Hepatocyte (in vitro differentiated cells): Measurements from ENCODE around the gene STAC. TPM values are rescaled to one million over a fixed set of nuclear protein-coding genes. Genes with fewer than 3 reads are reported as not detected.

Experiments used
- DNase-seq: peaks from one replicate; pipeline ENCODE4 v3.0.0-alpha.2; 2016; ENCODE audit warnings: low spot score
- H2AFZ ChIP-seq: fragments of 200-600 bp; sonication (generic); 2 replicates; pipeline ENCODE4 v1.6.0; 2016; ENCODE audit warnings: antibody characterized with exemption, mild to moderate bottlenecking
- H3K27ac ChIP-seq: fragments of 200-600 bp; sonication (generic); 2 replicates; pipeline ENCODE4 v1.5.1; 2016; ENCODE audit warnings: mild to moderate bottlenecking
- H3K27me3 ChIP-seq: fragments of 200-600 bp; sonication (generic); 2 replicates; pipeline ENCODE4 v1.6.1; 2016
- H3K36me3 ChIP-seq: fragments of 200-600 bp; sonication (generic); replicated peaks from 2 replicates; pipeline ENCODE4 v1.5.1; 2016; ENCODE audit warnings: low read depth; ENCODE audit not compliant: insufficient read depth
- H3K4me1 ChIP-seq: fragments of 200-600 bp; sonication (generic); 2 replicates; pipeline ENCODE4 v1.5.1; 2016; ENCODE audit warnings: mild to moderate bottlenecking, moderate library complexity; ENCODE audit not compliant: insufficient read depth
- H3K4me2 ChIP-seq: fragments of 200-600 bp; sonication (generic); 2 replicates; pipeline ENCODE4 v1.6.0; 2016
- H3K4me3 ChIP-seq: fragments of 200-600 bp; sonication (generic); 2 replicates; pipeline ENCODE4 v1.5.1; 2016; ENCODE audit warnings: mild to moderate bottlenecking
- H3K79me2 ChIP-seq: fragments of 200-600 bp; sonication (generic); 2 replicates; pipeline ENCODE4 v1.6.0; 2017; ENCODE audit warnings: mild to moderate bottlenecking
- H3K9me2 ChIP-seq: fragments of 200-600 bp; sonication (generic); replicated peaks from 2 replicates; pipeline ENCODE4 v1.6.0; 2017; ENCODE audit warnings: mild to moderate bottlenecking; ENCODE audit not compliant: insufficient read depth
- H3K9me3 ChIP-seq: fragments of 200-600 bp; sonication (generic); 2 replicates; pipeline ENCODE4 v1.5.1; 2016; ENCODE audit warnings: low read depth, mild to moderate bottlenecking
- H4K20me1 ChIP-seq: fragments of 200-600 bp; sonication (generic); 2 replicates; pipeline ENCODE4 v1.6.0; 2016; ENCODE audit warnings: mild to moderate bottlenecking; ENCODE audit not compliant: insufficient read depth, poor library complexity, severe bottlenecking
- EZH2 ChIP-seq: fragments of 200-600 bp; sonication (generic); IDR thresholded peaks from 2 replicates; pipeline ENCODE4 v1.6.1; 2016; ENCODE audit warnings: antibody characterized with exemption, mild to moderate bottlenecking, borderline replicate concordance
- EZH2phosphoT487 ChIP-seq: fragments of 200-600 bp; sonication (generic); IDR thresholded peaks from one replicate; pipeline ENCODE4 v1.6.1; 2018; ENCODE audit warnings: antibody characterized with exemption, mild to moderate bottlenecking, low read depth, moderate library complexity; ENCODE audit not compliant: unreplicated experiment, severe bottlenecking
- WGBS: methylation state at CpG from one replicate; pipeline ENCODE4 v1.1.6; 2016; ENCODE audit warnings: low lambda C conversion rate; ENCODE audit errors: missing lambda C conversion rate; 5-methylcytosine and 5-hydroxymethylcytosine counted together
- polyA plus RNA-seq: library from polyadenylated mRNA; unstranded; fragments of >200 nt; fragmentation: Nextera tagmentation; extraction: Ambion mirVana; gene quantifications from 2 replicates; pipeline ENCODE4 v1.2.1, GENCODE V29; 2016
- total RNA-seq: library from RNA; depleted of rRNA; stranded (reverse); fragments of >200 nt; gene quantifications from 2 replicates; pipeline ENCODE4 v1.2.3, GENCODE V29; 2014
- TF ChIP-seq, protein P1 (sequence below): fragments of 200-600 bp; sonication (generic); IDR thresholded peaks from 2 replicates; pipeline ENCODE4 v1.5.1; 2016; ENCODE audit warnings: antibody characterized with exemption, mild to moderate bottlenecking; ENCODE audit not compliant: poor library complexity

STAC gene
- total and polyA plus RNA-seq, 2 experiments from 2014 or later: 0.13 to 0.53 TPM

GRCh38 chr3:36411587-36411986 is 31.3 kb downstream of the STAC start:
- DNase-seq: no peak
- no peak overlapping the region for H3K4me3 ChIP-seq
- H3K9me3 ChIP-seq: no peaks in the 10 kb centered on the region
- H3K4me2 ChIP-seq: no peak overlapping the region
- H3K27me3 ChIP-seq: no peaks in the 10 kb centered on the region
- H3K4me1 ChIP-seq: no peaks in the 10 kb centered on the region
- H3K9me2 ChIP-seq: no peaks in the 10 kb centered on the region
- no peaks in the 10 kb centered on the region for H4K20me1 ChIP-seq
- TF ChIP-seq, protein P1, sequence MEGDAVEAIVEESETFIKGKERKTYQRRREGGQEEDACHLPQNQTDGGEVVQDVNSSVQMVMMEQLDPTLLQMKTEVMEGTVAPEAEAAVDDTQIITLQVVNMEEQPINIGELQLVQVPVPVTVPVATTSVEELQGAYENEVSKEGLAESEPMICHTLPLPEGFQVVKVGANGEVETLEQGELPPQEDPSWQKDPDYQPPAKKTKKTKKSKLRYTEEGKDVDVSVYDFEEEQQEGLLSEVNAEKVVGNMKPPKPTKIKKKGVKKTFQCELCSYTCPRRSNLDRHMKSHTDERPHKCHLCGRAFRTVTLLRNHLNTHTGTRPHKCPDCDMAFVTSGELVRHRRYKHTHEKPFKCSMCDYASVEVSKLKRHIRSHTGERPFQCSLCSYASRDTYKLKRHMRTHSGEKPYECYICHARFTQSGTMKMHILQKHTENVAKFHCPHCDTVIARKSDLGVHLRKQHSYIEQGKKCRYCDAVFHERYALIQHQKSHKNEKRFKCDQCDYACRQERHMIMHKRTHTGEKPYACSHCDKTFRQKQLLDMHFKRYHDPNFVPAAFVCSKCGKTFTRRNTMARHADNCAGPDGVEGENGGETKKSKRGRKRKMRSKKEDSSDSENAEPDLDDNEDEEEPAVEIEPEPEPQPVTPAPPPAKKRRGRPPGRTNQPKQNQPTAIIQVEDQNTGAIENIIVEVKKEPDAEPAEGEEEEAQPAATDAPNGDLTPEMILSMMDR: no peak
- TF ChIP-seq EZH2 (no peak), EZH2phosphoT487 (no peak)
- H3K27ac ChIP-seq: no peak overlapping the region
- no peaks in the 10 kb centered on the region for H3K36me3 ChIP-seq
- no peaks in the 10 kb centered on the region for H3K79me2 ChIP-seq
- no peak overlapping the region for H2AFZ ChIP-seq
- 75% methylated on average over 1 of the region's 1 CpG for WGBS

DNA sequence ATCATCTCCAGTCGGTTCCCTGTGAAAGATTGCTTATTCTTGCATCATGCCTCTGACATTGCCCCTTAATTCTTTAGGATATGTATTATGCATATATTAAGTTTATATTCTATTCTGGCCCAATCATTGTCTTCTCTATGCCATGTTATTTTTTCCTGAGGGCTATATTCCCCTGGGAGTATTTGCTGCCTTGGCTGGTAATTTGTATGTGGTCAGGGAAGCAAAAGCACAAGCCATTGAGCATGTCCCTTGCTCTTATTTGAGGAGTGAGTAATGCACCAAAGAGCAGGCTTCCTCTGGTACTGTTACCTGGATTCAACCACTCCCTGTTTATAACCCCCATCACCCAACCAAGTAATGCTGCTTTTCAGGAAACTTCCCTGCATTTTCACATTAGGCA is 36.3 kb downstream of the STAC start:
- WGBS: 47% methylated on average over 1 of the region's 1 CpG
- Histone ChIP-seq H3K4me1 (no peaks in the 10 kb centered on the region), H3K27ac (no peak overlapping the region), H3K27me3 (no peaks in the 10 kb centered on the region), H3K9me3 (no peaks in the 10 kb centered on the region), H3K79me2 (no peaks in the 10 kb centered on the region), H3K4me2 (no peak overlapping the region), H4K20me1 (no peaks in the 10 kb centered on the region), H3K9me2 (no peaks in the 10 kb centered on the region), H2AFZ (no peak overlapping the region), H3K36me3 (no peaks in the 10 kb centered on the region), H3K4me3 (no peak overlapping the region)
- DNase-seq: no peak
- TF ChIP-seq EZH2 (no peak), EZH2phosphoT487 (no peak)
- TF ChIP-seq, protein P1: no peak

DNA sequence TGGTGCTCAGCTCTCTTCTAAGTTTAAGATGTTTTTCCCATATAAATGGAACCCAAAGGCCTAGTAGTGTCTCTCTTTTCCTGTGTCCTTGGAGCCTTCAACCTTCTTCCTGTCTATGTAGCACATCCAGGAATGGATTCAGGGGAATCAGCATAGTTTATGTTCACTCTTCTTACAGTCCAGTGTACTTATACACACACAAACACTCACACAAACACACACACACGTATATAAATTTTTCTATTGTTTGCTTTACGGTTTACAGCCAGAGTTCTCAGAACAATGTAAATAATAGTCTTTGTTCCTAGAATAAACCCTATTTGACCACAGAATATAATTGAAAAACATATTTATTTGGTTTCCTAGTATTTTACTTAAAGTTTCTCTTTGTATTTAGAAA is 36.9 kb downstream of the STAC start:
- Histone ChIP-seq H2AFZ (no peak overlapping the region), H3K9me2 (no peaks in the 10 kb centered on the region), H3K27me3 (no peaks in the 10 kb centered on the region), H3K9me3 (no peaks in the 10 kb centered on the region), H3K4me1 (no peaks in the 10 kb centered on the region), H3K36me3 (no peaks in the 10 kb centered on the region), H3K27ac (no peak overlapping the region), H3K79me2 (no peaks in the 10 kb centered on the region), H4K20me1 (no peaks in the 10 kb centered on the region), H3K4me3 (no peak overlapping the region), H3K4me2 (no peak overlapping the region)
- no peak for TF ChIP-seq EZH2
- no peak for TF ChIP-seq EZH2phosphoT487
- TF ChIP-seq, protein P1: no peak
- DNase-seq: no peak
- WGBS: 71% methylated on average over 2 of the region's 2 CpGs

- Histone ChIP-seq H3K4me1 (no peaks in the 10 kb centered on the region), H3K4me2 (no peak overlapping the region), H3K27me3 (no peaks in the 10 kb centered on the region), H3K9me2 (no peaks in the 10 kb centered on the region), H3K9me3 (no peaks in the 10 kb centered on the region), H3K79me2 (no peaks in the 10 kb centered on the region), H3K36me3 (no peaks in the 10 kb centered on the region), H2AFZ (no peak overlapping the region), H3K27ac (no peak overlapping the region), H3K4me3 (no peak overlapping the region), H4K20me1 (no peaks in the 10 kb centered on the region)
- TF ChIP-seq EZH2phosphoT487 (no peak), EZH2 (no peak)
- TF ChIP-seq, protein P1: no peak
- WGBS: 81% methylated on average over 1 of the region's 1 CpG
- no peak for DNase-seq
These were observed 38.0 kb downstream of the STAC start for GRCh38 chr3:36418296-36418695.
